GM23338 (cell line): ENCODE measurements around the gene NNT. TPM values are rescaled to one million over a fixed set of nuclear protein-coding genes. Genes with fewer than 3 reads are reported as not detected.

Experiments used
- ATAC-seq: fragments of 200-7000 bp; cut with Tn5 transposase; 3 replicates; pipeline ENCODE4 v1.9.1; 2020
- DNase-seq: peaks from one replicate; pipeline ENCODE4 v3.0.0-alpha.2; 2015; ENCODE audit warnings: low spot score
- H2AFZ ChIP-seq: fragments of 200-600 bp; sonication (generic); 2 replicates; pipeline ENCODE4 v1.8.0; 2016; ENCODE audit warnings: antibody characterized with exemption, mild to moderate bottlenecking, moderate library complexity
- H3F3A ChIP-seq: fragments of 200-600 bp; sonication (generic); replicated peaks from 2 replicates; pipeline ENCODE4 v1.8.0; 2017; ENCODE audit warnings: antibody characterized with exemption, mixed run types, low read depth
- H3K27ac ChIP-seq: fragments of 200-600 bp; sonication (generic); 2 replicates; pipeline ENCODE4 v1.6.1; 2016; ENCODE audit warnings: low read depth
- H3K27me3 ChIP-seq: fragments of 200-600 bp; sonication (generic); 2 replicates; pipeline ENCODE4 v1.8.0; 2016; ENCODE audit warnings: mild to moderate bottlenecking, mixed run types, moderate library complexity; ENCODE audit not compliant: insufficient read depth
- H3K36me3 ChIP-seq: fragments of 200-600 bp; sonication (generic); 2 replicates; pipeline ENCODE4 v1.8.0; 2016; ENCODE audit warnings: mild to moderate bottlenecking; ENCODE audit not compliant: insufficient read depth
- H3K4me1 ChIP-seq: fragments of 200-600 bp; sonication (generic); 2 replicates; pipeline ENCODE4 v1.8.0; 2016; ENCODE audit warnings: mild to moderate bottlenecking, moderate library complexity; ENCODE audit not compliant: insufficient read depth
- H3K4me2 ChIP-seq: fragments of 200-600 bp; sonication (generic); 2 replicates; pipeline ENCODE4 v1.7.1; 2017; ENCODE audit warnings: mixed run types
- H3K4me3 ChIP-seq: fragments of 200-600 bp; sonication (generic); 2 replicates; pipeline ENCODE4 v1.6.1; 2016; ENCODE audit warnings: mixed run types
- H3K79me2 ChIP-seq: fragments of 200-600 bp; sonication (generic); replicated peaks from 2 replicates; pipeline ENCODE4 v1.8.0; 2017; ENCODE audit warnings: mild to moderate bottlenecking; ENCODE audit not compliant: insufficient read depth
- H3K9me2 ChIP-seq: fragments of 200-600 bp; sonication (generic); 2 replicates; pipeline ENCODE4 v1.8.0; 2017; ENCODE audit not compliant: insufficient read depth
- H4K20me1 ChIP-seq: fragments of 200-600 bp; sonication (generic); replicated peaks from 2 replicates; pipeline ENCODE4 v1.8.0; 2017; ENCODE audit warnings: mild to moderate bottlenecking; ENCODE audit not compliant: insufficient read depth
- H3K27ac Mint-ChIP-seq: 2 replicates; pipeline ENCODE4 v1.8.0; 2020; ENCODE audit warnings: inconsistent platforms, mild to moderate bottlenecking, moderate library complexity, mixed read lengths
- H3K27me3 Mint-ChIP-seq: 3 replicates; pipeline ENCODE4 v1.8.0; 2022; ENCODE audit warnings: low read depth, mild to moderate bottlenecking, moderate library complexity, mixed read lengths, inconsistent platforms; ENCODE audit not compliant: insufficient read depth, poor library complexity
- H3K36me3 Mint-ChIP-seq: 3 replicates; pipeline ENCODE4 v1.8.0; 2021; ENCODE audit warnings: low read depth, mild to moderate bottlenecking, inconsistent platforms, moderate library complexity, mixed read lengths
- H3K4me1 Mint-ChIP-seq: 3 replicates; pipeline ENCODE4 v1.8.0; 2020; ENCODE audit warnings: mild to moderate bottlenecking, inconsistent platforms, mixed read lengths
- H3K4me3 Mint-ChIP-seq: 3 replicates; pipeline ENCODE4 v1.8.0; 2021; ENCODE audit warnings: moderate library complexity, mild to moderate bottlenecking, inconsistent platforms, mixed read lengths
- H3K9me3 Mint-ChIP-seq: 3 replicates; pipeline ENCODE4 v1.8.0; 2020; ENCODE audit warnings: moderate library complexity, mild to moderate bottlenecking, inconsistent platforms, mixed read lengths
- CREB1 ChIP-seq: fragments of 250-450 bp; sonication (Bioruptor Pico); IDR thresholded peaks from 2 replicates; pipeline ENCODE4 v1.5.0; 2020; ENCODE audit warnings: low read depth, mild to moderate bottlenecking, moderate library complexity
- CTCF ChIP-seq, 2 experiments: fragments of 200-600 bp in 1 of 2; sonication (generic) in 1 of 2; conservative IDR thresholded peaks; 2 replicates each; pipeline versions ENCODE4 v1.5.1 to v1.6.1; 2016 to 2017; ENCODE audit warnings: antibody characterized with exemption in 2 of 2, low read depth in 2 of 2, mild to moderate bottlenecking in 2 of 2, moderate library complexity in 1 of 2
- ETS1 ChIP-seq: IDR thresholded peaks from 2 replicates; pipeline ENCODE4 v1.6.1; 2016; ENCODE audit warnings: antibody characterized with exemption
- EZH2 ChIP-seq: fragments of 200-600 bp; sonication (generic); IDR thresholded peaks from one replicate; pipeline ENCODE4 v1.8.0; 2017; ENCODE audit warnings: antibody characterized with exemption, mild to moderate bottlenecking, low read depth; ENCODE audit not compliant: unreplicated experiment
- EZH2phosphoT487 ChIP-seq: fragments of 200-600 bp; sonication (generic); IDR thresholded peaks from one replicate; pipeline ENCODE4 v1.8.1; 2018; ENCODE audit warnings: antibody characterized with exemption; ENCODE audit not compliant: unreplicated experiment
- JUNB ChIP-seq: IDR thresholded peaks from one replicate; pipeline ENCODE4 v1.6.1; 2016; ENCODE audit warnings: antibody characterized with exemption; ENCODE audit not compliant: unreplicated experiment
- NANOG ChIP-seq: IDR thresholded peaks from 2 replicates; pipeline ENCODE4 v1.6.1; 2016; ENCODE audit warnings: antibody characterized with exemption, borderline replicate concordance
- POLR2AphosphoS5 ChIP-seq: IDR thresholded peaks from 2 replicates; pipeline ENCODE4 v1.6.1; 2016; ENCODE audit warnings: antibody characterized with exemption, low read depth
- REST ChIP-seq: IDR thresholded peaks from one replicate; pipeline ENCODE4 v1.6.1; 2018; ENCODE audit warnings: antibody characterized with exemption; ENCODE audit not compliant: unreplicated experiment
- STAT1 ChIP-seq: IDR thresholded peaks from one replicate; pipeline ENCODE4 v1.6.1; 2016; ENCODE audit warnings: antibody characterized with exemption; ENCODE audit not compliant: unreplicated experiment
- ZNF114 ChIP-seq: fragments of 250-450 bp; sonication (Bioruptor Pico); IDR thresholded peaks from 2 replicates; pipeline ENCODE4 v1.5.0; 2020; ENCODE audit warnings: mild to moderate bottlenecking, moderate library complexity
- ZNF331 ChIP-seq: fragments of 250-450 bp; sonication (Bioruptor Pico); IDR thresholded peaks from 2 replicates; pipeline ENCODE4 v1.5.0; 2020; ENCODE audit warnings: low read depth, mild to moderate bottlenecking, moderate library complexity
- ZNF462 ChIP-seq: fragments of 250-450 bp; sonication (Bioruptor Pico); IDR thresholded peaks from 2 replicates; pipeline ENCODE4 v1.5.0; 2020; ENCODE audit warnings: mild to moderate bottlenecking, moderate library complexity
- polyA plus RNA-seq: library from polyadenylated mRNA; unstranded; fragments of >200 nt; fragmentation: Nextera tagmentation; extraction: Ambion mirVana; gene quantifications from 2 replicates; pipeline ENCODE4 v1.2.1, GENCODE V29; 2016
- total RNA-seq: library from RNA; depleted of rRNA; stranded (reverse); fragments of >200 nt; shearing (Covaris generic); gene quantifications from 2 replicates; pipeline ENCODE4 v1.2.3, GENCODE V29; 2014

The NNT gene
- total and polyA plus RNA-seq, 2 experiments from 2014 or later: 10.8 to 15.9 TPM

- Mint-ChIP-seq H3K4me1 (peaks cover 37% of the 10 kb centered on the region), H3K27me3 (peaks cover 14% of the 10 kb centered on the region), H3K9me3 (no peaks in the 10 kb centered on the region; the same call in 2 of the 3 replicates), H3K27ac (no peak overlapping the region), H3K4me3 (no peak overlapping the region), H3K36me3 (no peaks in the 10 kb centered on the region)
- H3K4me1 ChIP-seq: peaks cover 19% of the 10 kb centered on the region
- ATAC-seq: no peak
- no peaks in the 10 kb centered on the region for H3K9me2 ChIP-seq
- no peaks in the 10 kb centered on the region; the same call in 1 of the 2 replicates for H3K79me2 ChIP-seq
- no peak overlapping the region for H3K4me3 ChIP-seq
- no peak overlapping the region for H3K4me2 ChIP-seq
- no peak for DNase-seq
- no peaks in the 10 kb centered on the region for H3F3A ChIP-seq
- H4K20me1 ChIP-seq: peaks cover 5% of the 10 kb centered on the region; the same call in 1 of the 2 replicates
- no peak overlapping the region for H3K27ac ChIP-seq
- TF ChIP-seq EZH2phosphoT487: no peak
- no peak for TF ChIP-seq ZNF114 (CRISPR knock-in tag)
- no peak for TF ChIP-seq POLR2AphosphoS5
- TF ChIP-seq CREB1 (CRISPR knock-in tag): no peak
- no peak for TF ChIP-seq ZNF462 (CRISPR knock-in tag)
- TF ChIP-seq STAT1: no peak
- no peak for TF ChIP-seq ZNF331 (CRISPR knock-in tag)
- no peak for TF ChIP-seq REST
- no peak for TF ChIP-seq ETS1
- TF ChIP-seq EZH2: no peak
- no peak for TF ChIP-seq NANOG
- TF ChIP-seq CTCF (conservative IDR thresholded peaks at IDR 0.05; ENCODE audit: low read depth in 2 of 2): no peak
- TF ChIP-seq JUNB: no peak
- peaks cover 13% of the 10 kb centered on the region for H3K27me3 ChIP-seq
- no peak overlapping the region for H2AFZ ChIP-seq
- no peaks in the 10 kb centered on the region for H3K36me3 ChIP-seq
Observed at GRCh38 chr5:43604699-43605098, 1.7 kb downstream of the NNT start.
